Heart left ventricle (tissue), 13 donors: Measurements from ENCODE around the gene GNAQ.

Experiments used
- CTCF ChIP-seq, 12 donors: fragments of 200-600 bp; sonication (generic) in 4 of 12; IDR thresholded peaks; one replicate each; pipeline versions ENCODE4 v1.5.0 to v1.8.0; 2018 to 2022; ENCODE audit warnings: antibody characterized with exemption in 12 of 12, mild to moderate bottlenecking in 5 of 12
- POLR2A ChIP-seq, 2 donors: fragments of 450-650 bp; IDR thresholded peaks; one replicate each; pipeline ENCODE4 v1.6.1; 2017; ENCODE audit warnings: antibody characterized with exemption in 2 of 2, mild to moderate bottlenecking in 2 of 2, moderate library complexity in 2 of 2
- donor health status: ischemic (EF 13 %, LVEDD 7.1; RV severe dilation, severe dysfunction).
- donor health status: DM: no; HTN: yes; CAD: no.
- donor health status: DM: no; HTN: no; CAD: no.
- donor health status: ischemic (EF 25% LVEDD 6.9; RV normal size, moderate dysfunction).
- donor health status: ischemic (EF 25% LVEDD 5.7; RV mildly dilated, moderate dysfunction).
- donor health status: ischemic (EF 35%, LVEDD 5.7; RV mildly dilated, moderate dysfunction).
- donor health status: nonischemic (EF 11% LVEDD 7.7; RV severe dilation, severe dysfunction).
- donor health status: DM: yes; HTN: yes; CAD: no.
- donor health status: PGD.
- donor health status: ischemic (EF 29% LVEDD 5.4; RV normal size, mild dysfunction).
- donor health status: nonischemic (EF 23%, LVEDD 6.1; RV moderate dilation, normal function).

- TF ChIP-seq POLR2A (IDR thresholded peaks at IDR 0.05) (no peak), CTCF (IDR thresholded peaks at IDR 0.05) (no peak)
These were observed 292.7 kb downstream of the GNAQ start for GRCh38 chr9:77738932-77739331.
